ENCODE measurements around the gene FGFRL1. TPM values are rescaled to one million over a fixed set of nuclear protein-coding genes. Genes with fewer than 3 reads are reported as not detected.

The FGFRL1 gene
- total RNA-seq, 1 experiment from 2014 or later = 33.5 TPM

- no peak overlapping the region for H3K4me3 Mint-ChIP-seq (ENCODE audit: unreplicated experiment)
- H3K27me3 Mint-ChIP-seq (ENCODE audit: insufficient read depth, unreplicated experiment) = no peaks in the 10 kb centered on the region
- CTCF ChIA-PET = interaction anchor here (0.5 kb wide), 1 partner anchor 76 kb away, joined by 3 read pairs; no protein-coding TSS in a partner anchor
- no peaks in the 10 kb centered on the region for H3K36me3 Mint-ChIP-seq (ENCODE audit: insufficient read depth, unreplicated experiment)
- POLR2A ChIA-PET = interaction anchor here (0.6 kb wide), 1 partner anchor 170 kb away, joined by 3 read pairs; no protein-coding TSS in a partner anchor
- intact Hi-C loops (cut with micrococcal nuclease) = no loop called here
- no peaks in the 10 kb centered on the region for H3K9me3 Mint-ChIP-seq (ENCODE audit: unreplicated experiment)
- no TSS peak for BruUV-seq (replicated peaks)
- no peak for TF ChIP-seq CTCF (IDR thresholded peaks at IDR 0.05; ENCODE audit: unreplicated experiment)
- H3K27ac Mint-ChIP-seq (ENCODE audit: low read depth, unreplicated experiment) = no peak overlapping the region
- H3K4me1 Mint-ChIP-seq (ENCODE audit: insufficient read depth, unreplicated experiment) = no peaks in the 10 kb centered on the region
- no peak for DNase-seq (ENCODE audit: unreplicated experiment)
Measured at GRCh38 chr4:990746-991367, 20.6 kb upstream of the FGFRL1 start.

GRCh38 chr4:991451-992296 is 19.8 kb upstream of the FGFRL1 start:
- no peak overlapping the region for H3K4me3 Mint-ChIP-seq (ENCODE audit: unreplicated experiment)
- H3K36me3 Mint-ChIP-seq (ENCODE audit: insufficient read depth, unreplicated experiment) = peaks cover 2% of the 10 kb centered on the region
- intact Hi-C loops (cut with micrococcal nuclease) = no loop called here
- ChIA-PET CTCF (interaction anchor here (0.5 kb wide), 1 partner anchor 77 kb away, joined by 3 read pairs; no protein-coding TSS in a partner anchor), POLR2A (no interaction called here)
- no TSS peak for BruUV-seq (replicated peaks)
- no peaks in the 10 kb centered on the region for H3K27me3 Mint-ChIP-seq (ENCODE audit: insufficient read depth, unreplicated experiment)
- DNase-seq (ENCODE audit: unreplicated experiment) = no peak
- H3K4me1 Mint-ChIP-seq (ENCODE audit: insufficient read depth, unreplicated experiment) = no peaks in the 10 kb centered on the region
- no peak for TF ChIP-seq CTCF (IDR thresholded peaks at IDR 0.05; ENCODE audit: unreplicated experiment)
- no peak overlapping the region for H3K27ac Mint-ChIP-seq (ENCODE audit: low read depth, unreplicated experiment)
- no peaks in the 10 kb centered on the region for H3K9me3 Mint-ChIP-seq (ENCODE audit: unreplicated experiment)

GRCh38 chr4:992297-993110 is 18.9 kb upstream of the FGFRL1 start:
- no TSS peak for BruUV-seq (replicated peaks)
- Mint-ChIP-seq H3K4me1 (ENCODE audit: insufficient read depth, unreplicated experiment) (no peaks in the 10 kb centered on the region), H3K27ac (ENCODE audit: low read depth, unreplicated experiment) (no peak overlapping the region), H3K27me3 (ENCODE audit: insufficient read depth, unreplicated experiment) (no peaks in the 10 kb centered on the region), H3K4me3 (ENCODE audit: unreplicated experiment) (no peak overlapping the region), H3K9me3 (ENCODE audit: unreplicated experiment) (no peaks in the 10 kb centered on the region), H3K36me3 (ENCODE audit: insufficient read depth, unreplicated experiment) (peaks cover 4% of the 10 kb centered on the region)
- intact Hi-C loops (cut with micrococcal nuclease) = no loop called here
- CTCF ChIA-PET = no interaction called here
- POLR2A ChIA-PET = no interaction called here
- no peak for TF ChIP-seq CTCF (IDR thresholded peaks at IDR 0.05; ENCODE audit: unreplicated experiment)
- DNase-seq (ENCODE audit: unreplicated experiment) = no peak

Measured in MCF 10A (cell line).